GM12878 (cell line): ENCODE results near the gene WDR86. TPM values are rescaled to one million over a fixed set of nuclear protein-coding genes. Genes with fewer than 3 reads are reported as not detected.
A peak's percentile ranks its signal among the peaks of the same experiment; 100 is the strongest.

ENCODE experiments used
- ATAC-seq: fragments of 200-7000 bp; cut with Tn5 transposase; 3 replicates; pipeline ENCODE4 v1.9.1; 2020; ENCODE audit warnings: mild to moderate bottlenecking, moderate library complexity
- BruUV-seq: library from RNA; stranded (reverse); fragments of 400-500 nt; replicated peaks from 2 replicates; lab custom pipeline; 2021; lab: Mats Ljungman, UMichigan
- CTCF ChIA-PET: fragments of 300-600 bp; sonication (Branson Sonifier 250); formaldehyde crosslinking; extraction: SDS; loops from one replicate; lab custom pipeline; 2021; ENCODE audit warnings: inconsistent platforms; lab: Yijun Ruan, JAX
- POLR2A ChIA-PET: fragments of 350-600 bp; formaldehyde crosslinking; extraction: SDS; loops from one replicate; lab custom pipeline; 2021; ENCODE audit warnings: inconsistent platforms; lab: Charles Lee
- RAD21 ChIA-PET: fragments of 300-600 bp; sonication (Branson Sonifier 250); formaldehyde crosslinking; loops from one replicate; lab custom pipeline; 2023; ENCODE audit warnings: antibody characterized with exemption; ENCODE audit not compliant: unreplicated experiment; lab: Charles Lee
- SMC1A ChIA-PET: fragments of 300-600 bp; sonication (Branson Sonifier 250); formaldehyde crosslinking; loops from one replicate; lab custom pipeline; 2023; ENCODE audit not compliant: unreplicated experiment, uncharacterized antibody; lab: Charles Lee
- DNase-seq: peaks from one replicate; pipeline ENCODE4 v3.0.0-alpha.2; 2011; ENCODE audit warnings: low read depth, low spot score
- FAIRE-seq: peaks from 3 replicates; lab custom pipeline; 2011; peaks lifted over from hg19 to GRCh38; lab: Jason Lieb, UNC
- H2AFZ ChIP-seq: 2 replicates; pipeline ENCODE4 v1.6.0; 2011; ENCODE audit warnings: low read depth, low read length, control low read depth; ENCODE audit not compliant: control insufficient read depth
- H3K27ac ChIP-seq: 2 replicates; pipeline ENCODE4 v1.5.1; 2011; ENCODE audit warnings: control low read depth; ENCODE audit not compliant: control insufficient read depth, insufficient read depth
- H3K27me3 ChIP-seq, 2 experiments: replicated peaks in 1 of 2; 2 replicates each; pipeline versions ENCODE4 v1.6.0 to v1.6.1; 2011; ENCODE audit warnings: low read length in 1 of 2; ENCODE audit not compliant: control insufficient read depth in 2 of 2, insufficient read depth in 2 of 2
- H3K36me3 ChIP-seq, 2 experiments: 2 replicates each; pipeline ENCODE4 v1.5.1; 2011; ENCODE audit warnings: low read length in 1 of 2; ENCODE audit not compliant: control insufficient read depth in 2 of 2, insufficient read depth in 2 of 2
- H3K4me1 ChIP-seq: 2 replicates; pipeline ENCODE4 v1.6.1; 2011; ENCODE audit warnings: mild to moderate bottlenecking, low read length, moderate library complexity, mixed read lengths; ENCODE audit not compliant: control insufficient read depth, insufficient read depth
- H3K4me2 ChIP-seq: 2 replicates; pipeline ENCODE4 v1.6.0; 2011; ENCODE audit warnings: control low read depth; ENCODE audit not compliant: control insufficient read depth, insufficient read depth
- H3K4me3 ChIP-seq: fragments of 200-600 bp; sonication (generic); 2 replicates; pipeline ENCODE4 v1.5.1; 2016
- H3K79me2 ChIP-seq: 2 replicates; pipeline ENCODE4 v1.6.0; 2011; ENCODE audit warnings: low read length; ENCODE audit not compliant: control insufficient read depth, insufficient read depth
- H3K9ac ChIP-seq: 2 replicates; pipeline ENCODE4 v1.8.0; 2011; ENCODE audit warnings: low read length, control low read depth, mixed read lengths; ENCODE audit not compliant: control insufficient read depth, insufficient read depth
- H3K9me3 ChIP-seq: replicated peaks from 3 replicates; pipeline ENCODE4 v1.5.1; 2011; ENCODE audit warnings: mild to moderate bottlenecking, low read length; ENCODE audit not compliant: control insufficient read depth, insufficient read depth
- H4K20me1 ChIP-seq: 2 replicates; pipeline ENCODE4 v1.6.0; 2011; ENCODE audit not compliant: control insufficient read depth, insufficient read depth
- E4F1 ChIP-seq: fragments of 450-650 bp; IDR thresholded peaks from 2 replicates; pipeline ENCODE4 v1.6.1; 2018; ENCODE audit warnings: borderline replicate concordance, mild to moderate bottlenecking; ENCODE audit not compliant: partially characterized antibody
- MTA3 ChIP-seq: IDR thresholded peaks from 2 replicates; pipeline ENCODE4 v1.6.1; 2012; ENCODE audit warnings: low read length, inconsistent platforms, borderline replicate concordance
- ZNF24 ChIP-seq: fragments of 450-650 bp; IDR thresholded peaks from 2 replicates; pipeline ENCODE4 v1.6.1; 2017; ENCODE audit warnings: antibody characterized with exemption, mild to moderate bottlenecking
- WGBS: methylation state at CpG from one replicate; pipeline ENCODE4 v1.1.6; 2016; ENCODE audit warnings: low lambda C conversion rate; ENCODE audit not compliant: insufficient replicate concordance, insufficient coverage; ENCODE audit errors: missing lambda C conversion rate; 5-methylcytosine and 5-hydroxymethylcytosine counted together
- in situ Hi-C: fragments of 300-500 bp; cut with MboI; formaldehyde crosslinking; loops from 9 replicates; pipeline ENCODE4 v1.14.3; 2018; ENCODE audit warnings: mixed read lengths
- intact Hi-C: fragments of 100-400 bp; cut with micrococcal nuclease; formaldehyde crosslinking; loops from one replicate; pipeline ENCODE4 v1.14.2; 2022; ENCODE audit not compliant: unreplicated experiment
- polyA plus RNA-seq, 11 experiments: library from polyadenylated mRNA; depleted of rRNA in 4 of 11; unstranded in 6 of 11; stranded (reverse) in 5 of 11; fragments of >200 nt; fragmentation: Nextera tagmentation in 4 of 11; fragmentation: Illumina TruSeq in 1 of 11; extraction: Ambion mirVana in 4 of 11; extraction: Trizol in 1 of 11; gene quantifications; 1 replicate in 1 of 11; 2 replicates in 10 of 11; pipeline versions ENCODE4 v1.2.1 to v1.2.3, GENCODE V29; 2011 to 2016; ENCODE audit warnings: inconsistent platforms in 2 of 11, missing spikeins in 2 of 11, low read depth in 1 of 11
- total RNA-seq, 4 experiments: library from RNA; depleted of rRNA in 3 of 4; stranded (reverse); fragments of >200 nt in 3 of 4; fragmentation: Illumina TruSeq in 1 of 4; extraction: Trizol in 1 of 4; gene quantifications; 2 replicates each; pipeline versions ENCODE4 v1.2.1 to v1.2.3, GENCODE V29; 2013 to 2021

WDR86 gene
- total and polyA plus RNA-seq, 10 of the 15 experiments (the other 5 are each of a cell fraction or from before 2014, with no cell fraction given): 0.05 to 0.19 (median 0.15) TPM; not detected in 7

GRCh38 chr7:151429237-151429559, 19.4 kb upstream of the WDR86 start:
- intact Hi-C loops: no loop called here
- H3K4me3 ChIP-seq: no peak overlapping the region
- no peak for FAIRE-seq

More at GRCh38 chr7:151429237-151429559, 19.4 kb upstream of the WDR86 start:
- H3K4me2 ChIP-seq: peak overlapping the region; percentile 49; the same call in 1 of the 2 replicates
- no peak overlapping the region for H3K27ac ChIP-seq
- BruUV-seq: no TSS peak
- H3K4me1 ChIP-seq: peaks cover 22% of the 10 kb centered on the region
- ChIA-PET POLR2A (no interaction called here), SMC1A (no interaction called here), CTCF (no interaction called here), RAD21 (no interaction called here)
- no peaks in the 10 kb centered on the region for H3K9me3 ChIP-seq
- ATAC-seq: no peak; the same call in 2 of the 3 replicates
- H3K27me3 ChIP-seq: no peaks in the 10 kb centered on the region; a peak in 1 of 4 replicates
- in situ Hi-C loops: no loop called here
- no peaks in the 10 kb centered on the region for H4K20me1 ChIP-seq
- whole genome bisulfite sequencing: 68% methylated on average over 5 of the region's 5 CpGs
- no peak overlapping the region for H2AFZ ChIP-seq
- H3K36me3 ChIP-seq: no peaks in the 10 kb centered on the region
- H3K9ac ChIP-seq: no peak overlapping the region
- no peaks in the 10 kb centered on the region for H3K79me2 ChIP-seq
- no peak for DNase-seq
- TF ChIP-seq ZNF24 (no peak), E4F1 (no peak), MTA3 (no peak)
